Left ventricle myocardium superior (tissue), 1 donor: ENCODE data around the gene GABBR1. TPM values are rescaled to one million over a fixed set of nuclear protein-coding genes. Genes with fewer than 3 reads are reported as not detected.

Experiments
- ATAC-seq: fragments of 200-7000 bp; cut with Tn5 transposase; one replicate; pipeline ENCODE4 v1.9.1; 2020; ENCODE audit warnings: mild to moderate bottlenecking, moderate library complexity
- DNase-seq: peaks from one replicate; pipeline ENCODE4 v3.0.0-alpha.2; 2020
- intact Hi-C: fragments of 100-400 bp; cut with micrococcal nuclease; formaldehyde crosslinking; loops from one replicate; pipeline ENCODE4 v1.11.0; 2022
- total RNA-seq: library from RNA; stranded (reverse); fragmentation: NEBNext Ultra II Directional; extraction: Animal tissue kit (Norgen Biotek cat#: 25700); gene quantifications from one replicate; pipeline ENCODE4 v1.2.1, GENCODE V29; 2021
- donor health status: DM: no; HTN: yes; CAD: no; lungs with severe emphysema.

Gene GABBR1
- total RNA-seq, 1 donor from 2014 or later, result 22.6 TPM

GRCh38 chr6:29656157-29656556 lies 23.2 kb upstream of the GABBR1 start:
- ATAC-seq, result peak; percentile 95
- peak; percentile 40 for DNase-seq

GRCh38 chr6:29655658-29656057 lies 22.7 kb upstream of the GABBR1 start:
- ATAC-seq (peak; percentile 54), DNase-seq (no peak)
- intact Hi-C loops, result no loop called here

More at GRCh38 chr6:29656157-29656556, 23.2 kb upstream of the GABBR1 start:
- intact Hi-C loops, result no loop called here

- DNase-seq (no peak), ATAC-seq (no peak)
- intact Hi-C loops, result no loop called here
Measured at GRCh38 chr6:29653452-29654038, 20.6 kb upstream of the GABBR1 start.

- DNase-seq, result no peak
- intact Hi-C loops, result no loop called here
- ATAC-seq, result no peak
Measured at GRCh38 chr6:29652198-29652584, 19.2 kb upstream of the GABBR1 start.

- intact Hi-C loops, result no loop called here
- DNase-seq (no peak), ATAC-seq (no peak)
Measured at GRCh38 chr6:29651413-29652197, 18.6 kb upstream of the GABBR1 start.

GRCh38 chr6:29649701-29650673 lies 17.0 kb upstream of the GABBR1 start:
- intact Hi-C loops, result no loop called here

GRCh38 chr6:29647927-29648642 lies 15.1 kb upstream of the GABBR1 start:
- no peak for ATAC-seq
- intact Hi-C loops, result no loop called here
- no peak for DNase-seq

More at GRCh38 chr6:29649701-29650673, 17.0 kb upstream of the GABBR1 start:
- ATAC-seq (peak; percentile 96), DNase-seq (peak; percentile 97)

GRCh38 chr6:29641430-29642148 lies 8.6 kb upstream of the GABBR1 start:
- intact Hi-C loops, result no loop called here
- no peak for DNase-seq
- no peak for ATAC-seq

GRCh38 chr6:29637247-29637646 lies 4.3 kb upstream of the GABBR1 start:
- DNase-seq, result no peak
- intact Hi-C loops, result no loop called here
- ATAC-seq, result no peak

- ATAC-seq (peak; percentile 8), DNase-seq (no peak)
- intact Hi-C loops, result no loop called here
Measured at GRCh38 chr6:29633534-29633905, 537 bp upstream of the GABBR1 start.

GRCh38 chr6:29631860-29632731 lies 887 bp downstream of the GABBR1 start:
- peak; percentile 60 for ATAC-seq
- intact Hi-C loops, result no loop called here
- DNase-seq, result peak; percentile 83

- DNase-seq (peak; percentile 42), ATAC-seq (no peak)
- intact Hi-C loops, result no loop called here
Measured at GRCh38 chr6:29631209-29631810, 1.7 kb downstream of the GABBR1 start.

- DNase-seq (no peak), ATAC-seq (no peak)
- intact Hi-C loops, result no loop called here
Measured at GRCh38 chr6:29630315-29630714, 2.7 kb downstream of the GABBR1 start.

- ATAC-seq (no peak), DNase-seq (no peak)
- intact Hi-C loops, result no loop called here
Measured at GRCh38 chr6:29629571-29629970, 3.4 kb downstream of the GABBR1 start.

- peak; percentile 57 for ATAC-seq
- intact Hi-C loops, result no loop called here
- DNase-seq, result peak; percentile 84
Measured at GRCh38 chr6:29628419-29629281, 4.3 kb downstream of the GABBR1 start.

GRCh38 chr6:29627755-29628418 lies 5.1 kb downstream of the GABBR1 start:
- DNase-seq (peak; percentile 84), ATAC-seq (peak; percentile 60)
- intact Hi-C loops, result no loop called here
